Epidermal melanocyte (primary cell): ENCODE measurements around the gene NLRP9.

Experiments
- DNase-seq: peaks from one replicate; pipeline ENCODE4 v3.0.0; 2011; ENCODE audit warnings: low spot score; ENCODE audit not compliant: insufficient read length

Gene NLRP9

DNA sequence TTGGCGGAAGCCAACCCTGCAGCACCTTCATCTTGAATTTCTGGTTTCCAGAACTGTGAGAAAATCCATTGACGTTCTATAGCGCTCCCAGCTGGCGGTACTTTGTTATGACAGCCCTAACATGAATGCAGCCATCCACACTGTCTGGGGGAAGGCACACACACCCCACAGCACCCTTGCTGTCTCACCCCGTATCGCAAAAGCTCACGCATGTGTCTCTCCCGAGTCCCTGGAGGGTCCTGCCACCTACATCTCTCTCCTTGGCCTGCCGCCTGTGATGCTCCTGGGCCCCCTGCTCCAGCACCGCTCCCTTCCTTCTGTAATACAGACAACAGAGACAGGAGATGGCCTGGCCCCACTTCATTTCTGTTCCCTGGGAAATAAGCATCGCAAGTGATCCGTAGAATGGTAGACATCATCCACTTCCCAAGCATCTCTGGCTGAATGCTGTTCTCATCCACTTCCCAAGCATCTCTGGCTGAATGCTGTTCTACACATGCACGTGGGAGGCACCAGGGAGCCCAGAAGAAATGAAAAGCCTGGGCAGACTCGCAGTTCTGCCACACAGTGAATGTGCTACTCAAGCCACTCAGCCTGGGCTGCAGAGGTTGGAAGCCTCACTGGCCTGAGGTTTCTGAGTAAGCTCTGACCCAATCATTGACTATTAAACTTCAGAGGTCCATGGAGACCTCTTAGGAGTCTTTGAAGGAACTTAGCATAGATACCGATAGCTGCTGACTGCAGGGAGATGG is 33.5 kb downstream of the NLRP9 start:
- no peak for DNase-seq

DNA sequence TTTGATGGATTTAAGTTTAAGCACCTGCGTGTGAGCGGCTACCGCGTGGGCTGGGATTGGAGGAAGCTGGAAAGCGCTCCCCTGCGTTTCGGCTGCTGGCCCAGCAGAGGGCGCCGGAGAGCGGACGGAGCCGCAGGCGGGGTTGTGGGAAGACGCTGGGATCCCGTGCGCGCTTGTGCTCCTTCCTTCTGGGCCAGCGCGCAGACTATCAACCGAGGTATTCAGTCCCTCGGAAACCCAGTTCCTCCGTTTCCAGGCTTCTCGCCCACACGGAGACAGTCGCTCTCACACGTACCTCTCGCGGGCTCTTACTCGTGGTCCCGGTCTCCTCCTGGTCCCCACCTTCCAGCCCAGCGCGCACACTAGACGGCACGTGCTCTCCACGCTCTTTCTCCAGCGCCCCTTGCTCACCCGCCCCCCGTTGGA is 34.4 kb downstream of the NLRP9 start:
- DNase-seq: peak; percentile 68

DNA sequence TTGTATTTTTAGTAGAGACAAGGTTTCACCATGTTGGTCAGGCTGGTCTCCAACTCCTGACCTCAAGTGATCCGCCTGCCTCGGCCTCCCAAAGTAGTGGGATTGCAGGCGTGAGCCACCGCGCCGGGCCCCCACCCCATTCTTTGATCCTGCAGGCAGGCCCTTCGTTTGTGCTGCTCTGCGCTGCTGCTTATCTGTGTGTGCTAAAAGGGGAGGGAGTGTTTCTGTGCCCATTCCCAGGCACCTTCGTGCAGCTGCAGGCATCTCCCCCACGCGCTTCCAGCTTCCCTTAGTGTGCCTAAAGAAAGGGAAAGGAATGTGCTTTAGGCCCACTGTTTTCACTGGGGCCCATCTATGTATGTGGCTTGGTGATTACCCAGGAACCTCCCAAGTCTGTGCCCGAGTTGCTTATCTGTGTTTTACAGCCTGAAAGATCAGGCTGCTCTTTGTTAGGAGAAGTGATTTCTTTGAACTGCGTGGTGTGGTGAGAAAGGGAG is 36.0 kb downstream of the NLRP9 start:
- no peak for DNase-seq

DNA sequence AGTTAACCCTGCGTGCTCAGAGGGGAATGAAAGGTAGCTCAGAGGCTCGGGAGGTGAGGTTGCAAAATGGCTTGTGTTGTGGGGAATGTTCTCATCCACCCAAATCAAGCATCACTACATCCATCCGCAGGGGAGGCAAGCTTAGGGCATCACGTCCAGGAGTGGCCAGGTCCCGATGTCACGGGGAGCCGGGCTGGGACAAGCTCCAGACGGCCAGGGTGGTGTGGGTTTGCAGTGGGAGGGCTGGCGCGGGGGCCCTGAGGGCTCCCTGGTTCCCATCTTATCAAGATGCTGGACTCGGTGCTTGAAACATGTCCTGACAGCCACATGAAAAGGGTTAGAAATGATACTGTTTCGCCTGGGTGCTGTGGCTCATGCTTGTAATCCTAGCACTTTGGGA is 37.4 kb downstream of the NLRP9 start:
- no peak for DNase-seq

DNA sequence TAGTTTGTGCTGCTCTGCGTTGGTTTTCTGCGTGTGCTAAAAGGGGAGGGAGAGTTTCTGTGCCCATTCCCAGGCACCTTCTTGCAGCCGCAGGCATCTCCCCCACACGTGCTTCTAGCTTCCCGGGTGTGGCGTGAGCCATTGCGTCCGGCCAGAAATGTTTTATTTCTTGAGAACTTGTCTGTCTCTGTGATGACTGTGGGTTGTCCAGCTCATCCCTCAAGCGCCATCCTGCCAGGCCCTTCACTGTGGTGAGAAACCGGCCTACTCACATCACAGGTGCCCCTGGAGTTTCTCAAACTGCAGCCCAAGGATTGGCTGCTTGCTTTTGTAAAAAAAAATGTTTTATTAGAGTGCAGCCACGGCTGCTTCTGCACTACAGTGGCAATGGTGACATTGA is 39.0 kb downstream of the NLRP9 start:
- DNase-seq: no peak

DNA sequence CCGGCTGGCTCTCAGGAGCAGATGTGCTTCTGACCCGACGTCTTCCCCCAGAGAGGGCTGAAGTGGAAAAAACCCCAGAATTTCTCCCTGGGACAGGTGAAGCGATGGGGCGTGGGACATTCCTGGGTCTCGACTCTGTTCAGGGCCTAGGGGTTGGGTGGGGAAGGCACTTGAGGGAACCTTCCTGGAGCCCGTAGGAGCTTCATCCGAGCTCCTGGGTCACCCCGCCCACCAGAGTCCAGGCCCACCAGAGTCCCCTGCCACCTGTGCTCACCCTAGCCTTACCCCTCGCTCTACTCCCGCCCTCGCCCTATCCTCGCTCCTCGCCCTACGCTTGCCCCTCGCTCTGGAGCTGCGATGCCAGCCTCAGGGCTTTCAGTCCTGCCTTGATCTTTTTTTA is 39.9 kb downstream of the NLRP9 start:
- DNase-seq: no peak

DNA sequence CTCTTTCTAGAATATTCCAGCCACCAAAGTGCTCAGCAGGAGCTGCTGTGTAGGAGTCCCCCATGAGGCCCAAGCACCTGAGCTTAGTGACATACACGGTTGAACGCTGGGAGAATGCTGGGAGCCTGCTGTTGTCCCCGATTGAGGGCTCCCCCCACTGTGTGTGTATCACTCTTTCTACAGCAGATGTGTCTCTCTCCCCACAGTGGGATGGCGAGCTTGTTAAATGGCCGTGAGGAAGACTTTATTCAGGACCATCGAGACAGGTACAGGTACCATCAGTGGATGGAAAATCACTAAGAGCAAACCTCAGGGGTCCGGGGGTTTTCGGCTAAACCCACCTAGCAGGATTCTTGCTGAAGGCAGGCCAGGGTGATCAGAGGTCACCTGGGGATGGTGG is 40.5 kb downstream of the NLRP9 start:
- no peak for DNase-seq

DNA sequence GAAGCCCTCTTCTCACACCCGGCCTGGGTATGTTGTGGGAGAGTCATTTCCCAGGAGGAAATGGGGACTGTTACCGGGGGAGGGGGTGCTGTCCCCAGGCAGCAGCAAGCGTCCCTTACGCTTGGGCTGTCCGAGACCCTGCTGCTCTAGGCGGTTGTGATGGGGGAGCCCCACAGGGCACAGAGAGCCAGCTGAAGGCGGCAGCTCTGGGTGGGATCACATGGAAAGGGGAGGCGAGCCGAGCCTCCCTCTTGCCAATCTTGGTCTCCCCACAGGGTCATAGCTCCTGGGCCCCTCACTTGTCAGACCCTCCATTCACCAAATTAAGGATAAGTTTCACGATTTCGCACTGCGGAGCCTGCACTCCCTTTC is 41.1 kb downstream of the NLRP9 start:
- DNase-seq: no peak

DNA sequence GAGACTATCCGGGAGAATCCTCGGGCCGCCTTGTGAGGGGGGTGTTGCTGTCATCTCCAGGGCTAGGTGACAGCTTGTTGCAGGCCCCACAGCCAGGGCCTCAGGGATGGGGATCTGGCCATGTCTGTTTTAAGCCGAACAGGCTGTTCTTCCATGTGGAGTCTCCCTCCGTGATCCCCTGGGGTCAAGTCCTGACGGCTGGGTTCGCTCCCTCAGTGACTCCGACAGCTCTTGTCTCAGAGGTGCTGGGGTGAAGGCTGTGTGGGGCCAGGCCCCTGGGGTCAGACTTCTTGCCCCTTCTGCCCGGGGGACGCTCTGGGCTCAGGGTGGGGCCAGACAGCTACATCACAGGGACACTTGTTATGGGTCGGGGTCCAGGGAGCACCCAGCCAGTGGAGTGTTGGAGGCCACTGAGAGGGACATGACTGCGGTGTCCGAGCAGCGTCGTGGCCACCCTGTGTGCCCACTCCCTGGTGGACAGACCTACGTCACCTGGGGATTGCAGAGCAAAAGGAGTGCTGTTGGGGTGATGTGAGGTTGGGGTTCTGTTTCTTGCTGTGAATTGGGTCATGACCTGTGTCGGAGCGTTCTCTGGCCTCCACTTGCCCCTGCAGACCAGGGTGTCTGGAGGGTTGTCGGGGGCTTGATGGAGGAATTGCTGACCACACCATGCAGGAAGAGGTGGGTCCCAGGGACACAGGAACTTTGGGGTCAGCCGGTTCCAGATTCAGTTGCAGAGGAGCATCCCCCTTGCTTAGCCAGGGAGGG is 41.7 kb downstream of the NLRP9 start:
- DNase-seq: no peak

DNA sequence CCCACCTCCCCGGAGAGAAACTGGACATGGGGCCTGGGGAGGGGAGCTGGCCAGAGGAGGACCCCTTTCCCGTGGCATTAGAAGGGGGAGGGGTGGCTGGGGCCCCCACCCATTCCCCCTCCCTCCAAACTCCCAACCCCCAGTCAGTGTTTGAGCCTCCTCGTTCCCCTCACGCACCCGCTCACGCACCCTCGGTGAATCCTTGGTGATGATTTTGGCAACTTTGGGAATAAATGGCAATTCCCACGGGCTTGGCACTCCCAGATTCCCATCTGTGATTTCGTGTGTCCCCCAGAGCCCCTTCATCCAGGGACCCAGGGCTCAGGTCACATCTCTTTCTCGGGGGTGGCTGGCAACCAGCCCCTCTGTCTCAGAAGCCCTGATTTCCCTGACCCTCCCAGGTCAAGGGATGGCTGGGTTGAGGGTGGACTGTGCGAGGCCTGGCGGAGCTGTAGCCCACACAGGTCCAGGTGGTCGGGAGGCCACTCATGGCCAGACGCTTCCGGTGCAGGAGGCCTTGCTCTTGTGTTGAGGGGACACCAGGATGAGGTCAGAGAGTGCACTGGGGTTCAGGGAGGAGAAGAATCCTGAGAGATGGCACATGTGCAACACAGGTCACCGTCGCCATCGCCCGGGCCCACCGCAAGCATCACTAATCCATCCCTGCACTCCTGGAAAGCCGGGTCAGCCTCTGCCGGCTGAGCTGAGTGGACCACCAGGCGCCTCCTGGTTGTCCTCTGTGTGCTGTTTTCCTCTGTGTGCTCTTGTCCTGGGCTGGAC is 42.5 kb downstream of the NLRP9 start:
- no peak for DNase-seq

DNA sequence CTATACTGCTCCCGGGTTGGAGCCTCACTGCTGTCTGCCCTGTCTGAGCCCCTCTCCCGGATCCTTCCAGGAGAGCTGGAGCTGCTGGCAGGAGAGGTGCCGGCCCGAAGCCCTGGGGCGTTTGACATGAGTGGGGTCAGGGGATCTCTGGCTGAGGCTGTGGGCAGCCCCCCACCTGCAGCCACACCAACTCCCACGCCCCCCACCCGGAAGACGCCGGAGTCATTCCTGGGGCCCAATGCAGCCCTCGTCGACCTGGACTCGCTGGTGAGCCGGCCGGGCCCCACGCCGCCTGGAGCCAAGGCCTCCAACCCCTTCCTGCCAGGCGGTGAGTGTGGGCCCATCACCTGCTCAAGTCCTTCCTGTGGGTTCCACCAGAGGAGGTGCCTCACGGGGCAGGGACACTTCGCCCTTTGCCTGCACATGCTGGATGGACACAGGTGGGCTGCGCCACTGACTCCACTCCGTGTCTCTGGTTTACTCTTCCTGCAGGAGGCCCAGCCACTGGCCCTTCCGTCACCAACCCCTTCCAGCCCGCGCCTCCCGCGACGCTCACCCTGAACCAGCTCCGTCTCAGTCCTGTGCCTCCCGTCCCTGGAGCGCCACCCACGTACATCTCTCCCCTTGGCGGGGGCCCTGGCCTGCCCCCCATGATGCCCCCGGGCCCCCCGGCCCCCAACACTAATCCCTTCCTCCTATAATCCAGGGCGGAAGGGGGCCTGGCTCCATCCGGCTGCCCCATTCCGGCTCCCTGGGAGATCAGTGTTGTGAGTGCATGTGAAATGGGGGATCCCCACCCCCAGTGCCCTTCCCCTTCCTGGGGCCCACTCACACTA is 43.3 kb downstream of the NLRP9 start:
- DNase-seq: no peak

DNA sequence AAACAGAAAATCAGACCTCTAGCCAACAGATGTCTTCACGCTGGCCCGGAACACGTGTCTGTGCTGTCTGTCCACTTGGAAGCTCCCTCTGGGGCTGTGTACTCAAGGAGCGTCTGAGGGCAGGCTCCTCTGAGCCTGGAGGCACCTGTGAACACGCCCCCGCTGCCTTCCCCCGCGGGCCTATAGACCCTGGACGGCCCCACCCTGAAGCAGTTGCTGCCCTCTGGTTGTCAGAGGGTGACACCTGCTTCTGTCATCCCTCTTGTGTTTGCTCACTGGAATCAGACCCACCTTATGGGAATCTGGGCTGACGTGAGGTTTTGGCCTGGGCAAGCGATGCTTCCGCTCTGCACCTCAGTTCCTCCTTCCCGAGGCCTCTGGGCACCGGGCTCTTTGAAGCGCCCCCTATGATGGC is 44.0 kb downstream of the NLRP9 start:
- no peak for DNase-seq

DNA sequence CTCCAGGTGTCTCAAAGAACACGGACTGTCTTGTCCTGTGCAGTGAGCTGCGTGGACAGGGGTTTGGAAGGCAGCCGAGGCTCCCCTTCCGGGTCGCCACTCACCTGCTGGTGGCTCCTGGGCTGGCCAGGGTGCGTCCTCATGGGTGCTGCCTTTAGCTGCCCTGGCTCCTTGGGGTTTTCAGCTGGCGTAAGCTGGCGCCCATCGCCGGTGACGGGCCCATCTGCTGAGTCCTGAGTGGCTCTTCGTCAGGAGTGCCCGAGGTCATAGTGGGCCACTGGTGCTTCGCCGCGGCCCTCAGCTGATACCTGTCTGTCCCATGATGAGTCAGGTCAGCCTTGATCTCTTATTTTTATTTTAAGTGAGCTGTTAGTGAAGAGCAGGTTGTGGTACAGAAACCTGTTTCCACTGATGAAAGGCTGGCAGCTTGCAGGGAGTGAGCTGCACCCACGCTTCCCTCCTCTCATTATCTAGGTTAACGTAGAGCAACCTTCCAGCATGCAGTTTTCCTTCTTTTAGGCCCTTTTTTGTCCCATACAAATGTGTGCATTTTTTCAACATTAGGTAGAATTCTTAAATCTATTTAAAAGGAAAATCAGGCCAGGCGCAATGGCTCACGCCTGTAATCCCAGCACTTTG is 44.7 kb downstream of the NLRP9 start:
- no peak for DNase-seq

DNA sequence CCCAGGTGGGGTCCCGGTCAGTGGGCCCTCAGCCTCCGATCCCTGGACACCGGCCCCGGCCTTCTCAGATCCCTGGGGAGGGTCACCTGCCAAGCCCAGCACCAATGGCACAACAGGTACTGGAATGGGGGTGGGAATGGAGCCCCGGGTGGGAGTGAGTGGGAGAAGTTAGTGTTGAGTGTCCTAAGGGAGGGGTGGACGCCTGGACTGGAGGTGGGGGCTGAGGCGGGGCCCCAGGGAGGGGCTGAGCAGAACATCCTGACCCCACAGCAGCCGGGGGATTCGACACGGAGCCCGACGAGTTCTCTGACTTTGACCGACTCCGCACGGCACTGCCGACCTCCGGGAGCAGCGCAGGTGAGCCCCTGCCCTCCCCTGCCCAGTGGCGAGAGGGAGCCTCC is 45.5 kb downstream of the NLRP9 start:
- no peak for DNase-seq

DNA sequence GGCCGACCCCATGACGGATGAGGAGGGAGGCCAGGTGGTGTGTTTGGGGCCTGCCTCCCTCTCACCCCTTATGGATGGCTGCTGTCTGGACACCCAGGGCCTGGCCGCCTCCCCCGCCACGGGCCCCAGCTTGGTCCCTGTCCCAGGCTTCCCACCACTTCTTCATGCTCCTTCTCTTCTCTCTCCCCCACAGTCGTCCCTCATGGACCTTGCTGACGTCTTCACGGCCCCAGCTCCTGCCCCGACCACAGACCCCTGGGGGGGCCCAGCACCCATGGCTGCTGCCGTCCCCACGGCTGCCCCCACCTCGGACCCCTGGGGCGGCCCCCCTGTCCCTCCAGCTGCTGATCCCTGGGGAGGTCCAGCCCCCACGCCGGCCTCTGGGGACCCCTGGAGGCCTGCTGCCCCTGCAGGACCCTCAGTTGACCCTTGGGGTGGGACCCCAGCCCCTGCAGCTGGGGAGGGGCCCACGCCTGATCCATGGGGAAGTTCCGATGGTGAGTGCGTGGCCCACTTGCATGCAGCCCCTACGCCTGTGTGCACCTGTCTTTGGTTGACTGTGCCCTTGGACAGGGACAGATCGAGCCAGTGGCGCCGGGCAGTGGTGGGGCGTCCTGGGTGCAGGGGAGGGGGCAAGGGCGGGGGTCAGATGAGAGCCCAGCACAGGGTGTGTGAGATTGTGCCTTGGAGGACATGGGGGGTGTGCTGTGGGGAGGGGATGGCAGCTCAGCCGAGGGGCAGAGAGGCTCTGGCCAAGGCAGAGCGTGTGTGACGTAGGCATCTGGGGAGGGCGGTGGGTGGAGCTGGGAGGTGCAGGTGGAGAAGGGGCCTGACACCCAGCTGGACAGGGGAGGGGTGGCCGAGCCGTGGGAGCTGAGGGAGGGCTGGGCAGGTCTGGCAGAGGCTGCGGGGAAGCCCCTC is 46.4 kb downstream of the NLRP9 start:
- no peak for DNase-seq

DNA sequence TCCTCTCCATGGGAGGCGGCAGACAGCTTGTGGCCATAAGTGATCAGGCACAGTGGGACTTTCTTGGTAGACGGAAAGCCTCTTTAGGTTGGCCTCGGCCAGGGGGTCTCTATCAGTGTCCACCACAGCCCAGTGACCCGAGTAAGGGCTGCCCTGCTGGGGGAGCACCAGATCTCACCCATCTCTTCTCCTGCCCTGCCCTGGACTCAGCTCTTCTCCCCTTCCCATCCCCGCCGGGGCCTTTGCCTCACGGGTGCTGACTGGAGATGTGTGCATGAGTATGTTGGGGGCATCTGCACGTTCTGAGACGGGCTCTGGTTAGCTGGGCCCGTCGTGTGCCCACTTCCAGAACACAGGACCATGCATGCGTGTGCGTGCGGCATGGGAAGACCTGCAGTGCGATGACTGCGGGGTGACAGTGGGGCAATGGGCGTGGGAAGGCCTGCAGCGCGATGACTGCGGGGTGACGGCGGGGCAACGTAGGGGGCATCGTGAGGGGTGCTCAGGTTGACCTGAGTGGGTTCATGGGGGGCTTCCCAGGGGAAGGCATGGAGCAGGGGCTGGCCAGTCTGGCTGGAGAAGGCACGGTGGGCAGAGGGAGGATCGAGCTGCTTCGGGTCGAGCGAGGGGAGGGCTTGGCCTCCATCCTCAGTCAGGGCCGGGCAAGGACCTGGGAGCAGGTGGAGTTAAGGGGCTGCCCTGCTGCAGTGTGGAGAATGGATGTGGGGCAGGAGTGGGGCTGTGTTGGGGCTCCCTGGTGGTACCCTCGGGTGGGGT is 47.2 kb downstream of the NLRP9 start:
- DNase-seq: no peak

DNA sequence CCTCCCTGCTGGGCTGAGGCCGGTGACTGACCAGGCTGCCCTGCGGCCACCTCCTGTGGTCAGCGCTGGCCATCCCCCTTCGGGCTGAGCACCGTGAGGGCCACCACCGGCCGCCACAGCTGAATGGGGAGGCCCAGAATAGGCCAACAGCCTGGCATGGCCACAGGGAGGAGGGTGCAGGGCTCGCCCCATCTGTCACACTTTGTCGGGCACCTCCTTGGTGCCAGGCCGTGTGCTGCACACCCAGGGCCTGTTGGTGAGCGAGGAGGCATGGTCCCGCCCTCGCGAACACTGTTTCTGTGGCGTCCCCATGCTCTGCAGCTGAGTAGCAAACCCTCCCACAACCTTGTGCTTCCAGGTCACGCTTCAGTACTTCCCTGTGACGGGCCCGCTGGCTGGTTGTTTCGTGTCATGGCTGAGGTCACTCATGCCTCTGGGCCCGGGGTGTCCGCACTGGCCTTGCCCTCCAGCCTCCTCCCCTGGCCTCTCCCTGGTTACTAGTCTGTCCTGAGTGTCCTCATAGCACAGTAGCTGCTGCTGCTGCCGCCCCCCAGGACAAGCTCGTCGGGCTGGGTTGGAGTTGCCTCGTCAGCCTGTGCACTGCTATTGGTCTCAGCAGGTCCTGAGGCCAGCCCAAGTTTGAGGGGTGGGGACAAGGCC is 48.0 kb downstream of the NLRP9 start:
- DNase-seq: no peak

DNA sequence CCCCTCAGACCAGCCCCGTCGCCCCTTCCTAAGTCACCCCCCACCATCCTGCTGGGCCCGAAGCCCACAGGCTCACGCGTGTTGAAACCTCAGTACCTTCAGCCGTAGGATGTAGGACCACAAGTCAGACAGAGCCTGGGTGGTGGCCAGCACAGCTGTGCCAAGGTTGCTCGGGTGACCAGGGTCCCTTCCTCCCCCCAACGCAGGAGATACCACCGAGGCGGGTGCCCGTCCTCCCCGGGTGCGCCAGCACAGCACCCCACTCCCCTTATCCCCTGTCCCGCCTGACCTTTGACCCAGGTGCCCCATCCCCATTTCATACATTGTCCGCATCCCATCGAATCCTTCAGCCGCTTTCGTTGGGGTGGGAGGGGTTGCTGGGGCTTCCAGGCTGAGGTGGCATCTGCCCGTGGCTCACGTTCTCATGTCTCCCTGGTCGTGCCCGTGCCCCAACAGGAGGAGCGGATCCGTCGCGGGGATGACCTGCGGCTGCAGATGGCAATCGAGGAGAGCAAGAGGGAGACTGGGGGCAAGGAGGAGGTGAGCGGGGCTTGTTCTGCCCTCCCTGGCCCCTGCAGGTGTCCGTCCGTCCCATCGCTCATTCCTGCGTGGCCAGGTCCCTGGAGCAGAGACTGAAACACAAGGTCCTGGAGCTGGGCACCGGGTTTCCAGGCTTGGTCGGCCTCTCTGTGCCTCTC is 48.6 kb downstream of the NLRP9 start:
- DNase-seq: no peak
